HG03521 (cell line): Measurements from ENCODE around the gene XPO4.
"Not testable (repeated sequence)": the region's sequence is repeated elsewhere in the genome, so short reads cannot be mapped to it uniquely, and the experiment has no call there.

Experiments used
- ATAC-seq: cut with Tn5 transposase; IDR thresholded peaks from one replicate; pipeline ENCODE4 v1.9.1; 2021; ENCODE audit warnings: mild to moderate bottlenecking, moderate library complexity; ENCODE audit not compliant: unreplicated experiment

The XPO4 gene

DNA sequence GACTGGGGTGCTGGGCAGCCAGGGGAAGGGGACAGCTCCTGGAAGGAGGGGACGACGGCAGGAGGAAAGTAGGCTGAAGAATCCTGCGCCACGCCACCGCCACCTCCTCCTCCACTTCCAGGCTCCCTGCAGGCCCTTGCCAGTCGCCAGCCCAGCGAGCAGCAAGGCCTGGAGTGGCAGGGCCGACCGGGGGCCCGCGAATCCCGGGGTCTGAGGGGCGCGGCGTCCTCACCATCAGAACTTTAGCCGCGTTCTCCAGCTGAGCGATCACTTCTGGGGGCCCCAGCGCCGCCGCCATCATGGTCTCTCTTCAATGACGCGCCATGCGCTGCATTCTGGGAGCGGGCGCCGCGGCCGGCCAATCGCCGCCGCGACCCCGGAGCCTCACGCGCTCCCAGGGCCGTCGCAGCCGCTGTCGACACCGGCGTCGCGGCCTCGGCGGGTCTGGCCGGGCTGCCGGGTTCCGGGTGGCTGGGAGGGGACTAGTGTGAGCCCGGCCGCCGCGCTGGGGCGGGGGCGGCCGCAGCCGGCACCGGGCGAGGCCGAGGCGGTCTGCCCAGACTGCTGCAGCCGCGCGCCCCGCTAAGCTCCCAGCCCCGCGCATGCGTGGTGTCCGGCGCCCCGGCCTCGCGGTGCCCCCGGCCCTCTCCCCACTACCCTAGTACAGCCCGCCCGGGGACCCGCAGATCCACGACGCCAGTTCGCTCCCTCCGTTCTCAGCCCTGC, at the start of gene XPO4:
Gene XPO4 (minus strand): TSS at position 309 of the 726 bp plus-strand sequence. CDS start 8 bp downstream, at position 301.
- peak; percentile 89 for ATAC-seq

GRCh38 chr13:20948001-20948400, 45.5 kb upstream of the XPO4 start:
- not testable (repeated sequence) for ATAC-seq

- ATAC-seq: no peak
Measured at GRCh38 chr13:20945952-20946383, 43.4 kb upstream of the XPO4 start.

DNA sequence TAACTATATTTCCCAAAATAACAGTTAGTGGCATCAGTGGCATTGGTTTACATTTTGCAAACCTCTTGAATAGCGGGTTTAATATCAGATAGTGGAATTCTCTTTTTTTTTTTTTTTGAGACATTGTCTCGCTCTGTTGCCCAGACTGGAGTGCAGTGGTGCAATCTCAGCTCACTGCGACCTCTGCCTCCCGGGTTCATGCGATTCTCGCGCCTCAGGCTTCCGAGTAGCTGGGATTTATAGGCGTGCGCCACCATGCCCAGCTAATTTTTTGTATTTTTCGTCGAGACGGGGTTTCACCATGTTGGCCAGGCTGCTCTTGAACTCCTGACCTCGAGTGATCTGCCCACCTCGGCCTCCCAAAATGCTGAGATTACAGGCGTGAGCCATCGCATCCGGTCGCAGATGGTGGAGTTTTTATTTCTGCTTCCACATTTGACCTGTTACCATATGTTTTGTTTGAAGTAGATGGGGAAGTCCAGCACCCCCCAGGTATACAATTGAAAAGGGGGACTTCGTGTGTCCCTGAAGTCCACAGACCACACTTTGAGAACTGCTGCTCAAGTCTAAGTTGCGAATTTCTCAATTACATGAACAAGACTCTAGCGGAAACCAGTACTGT, 40.5 kb upstream of the XPO4 start:
- no peak for ATAC-seq

DNA sequence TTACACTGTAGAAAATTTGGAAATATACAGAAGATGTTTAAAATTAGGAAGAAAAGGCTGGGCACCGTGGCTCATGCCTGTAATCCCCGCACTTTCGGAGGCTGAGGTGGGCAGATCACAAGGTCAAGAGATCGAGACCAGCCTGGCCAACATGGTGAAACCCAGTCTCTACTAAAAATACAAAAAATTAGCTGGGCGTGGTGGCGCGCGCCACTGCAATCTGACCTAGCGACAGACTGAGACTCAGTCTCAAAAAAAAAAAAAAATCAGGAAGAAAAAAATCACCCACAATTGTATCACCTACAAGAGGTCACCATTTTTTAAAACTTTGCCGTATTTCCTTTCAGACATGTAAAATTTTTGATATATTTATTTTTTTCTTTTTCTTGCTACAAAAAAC, 38.0 kb upstream of the XPO4 start:
- not testable (repeated sequence) for ATAC-seq

DNA sequence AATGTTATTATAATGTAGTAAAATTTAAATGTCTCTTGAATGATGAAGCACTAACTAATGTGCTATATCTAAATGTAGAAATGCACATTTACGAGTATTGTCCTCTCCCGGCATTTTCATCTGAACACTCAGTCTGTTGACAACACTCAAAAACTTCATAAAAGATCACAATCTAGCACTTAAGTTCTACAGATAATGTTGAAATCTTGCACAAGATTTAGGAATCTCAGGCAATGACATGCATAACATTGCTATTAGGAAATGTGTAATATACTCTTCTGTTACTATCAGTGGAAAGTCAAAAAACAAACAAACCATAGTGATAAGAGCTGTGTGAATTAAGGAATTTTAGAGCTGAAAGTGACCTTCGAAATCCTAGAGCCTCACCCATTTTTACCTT, 37.5 kb upstream of the XPO4 start:
- ATAC-seq: no peak

DNA sequence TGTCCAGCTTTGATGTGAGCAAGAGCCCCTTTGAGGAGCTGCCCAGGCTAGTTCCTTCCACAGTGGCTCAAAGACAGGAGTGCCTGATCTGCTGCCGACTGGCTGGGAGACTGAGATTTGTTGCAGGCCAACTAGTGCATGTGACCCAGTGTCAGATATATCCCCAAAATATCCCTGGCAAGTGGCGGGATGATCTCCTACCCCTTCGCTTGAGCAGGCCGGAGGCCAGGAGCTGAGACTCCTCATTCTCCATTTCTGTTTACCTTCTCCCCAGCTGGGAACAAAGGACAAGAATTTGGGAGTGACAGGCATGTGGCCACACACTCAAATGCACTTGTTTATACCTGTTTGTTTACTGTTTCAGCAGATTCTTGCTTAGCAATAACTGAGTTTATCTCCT, 37.1 kb upstream of the XPO4 start:
- ATAC-seq: no peak

GRCh38 chr13:20938302-20938701, 35.8 kb upstream of the XPO4 start:
- ATAC-seq: no peak

- no peak for ATAC-seq
Measured at GRCh38 chr13:20927596-20928257, 25.2 kb upstream of the XPO4 start.

DNA sequence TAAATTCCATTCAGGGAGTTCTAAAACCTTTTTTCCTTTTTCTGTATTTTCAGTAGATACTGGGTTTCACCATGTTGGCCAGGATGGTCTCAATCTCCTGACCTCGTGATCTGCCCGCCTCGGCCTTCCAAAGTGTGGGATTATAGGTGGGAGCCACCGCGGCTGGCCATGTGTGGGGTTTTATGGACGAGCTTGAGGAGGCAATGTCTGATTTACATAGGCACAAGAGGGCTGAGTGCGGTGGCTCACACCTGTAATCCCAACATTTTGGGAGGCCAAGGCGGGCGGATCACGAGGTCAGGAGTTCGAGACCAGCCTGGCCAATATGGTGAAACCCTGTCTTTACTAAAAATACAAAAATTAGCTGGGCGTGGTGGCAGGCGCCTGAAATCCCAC, 22.8 kb upstream of the XPO4 start:
- not testable (repeated sequence) for ATAC-seq

DNA sequence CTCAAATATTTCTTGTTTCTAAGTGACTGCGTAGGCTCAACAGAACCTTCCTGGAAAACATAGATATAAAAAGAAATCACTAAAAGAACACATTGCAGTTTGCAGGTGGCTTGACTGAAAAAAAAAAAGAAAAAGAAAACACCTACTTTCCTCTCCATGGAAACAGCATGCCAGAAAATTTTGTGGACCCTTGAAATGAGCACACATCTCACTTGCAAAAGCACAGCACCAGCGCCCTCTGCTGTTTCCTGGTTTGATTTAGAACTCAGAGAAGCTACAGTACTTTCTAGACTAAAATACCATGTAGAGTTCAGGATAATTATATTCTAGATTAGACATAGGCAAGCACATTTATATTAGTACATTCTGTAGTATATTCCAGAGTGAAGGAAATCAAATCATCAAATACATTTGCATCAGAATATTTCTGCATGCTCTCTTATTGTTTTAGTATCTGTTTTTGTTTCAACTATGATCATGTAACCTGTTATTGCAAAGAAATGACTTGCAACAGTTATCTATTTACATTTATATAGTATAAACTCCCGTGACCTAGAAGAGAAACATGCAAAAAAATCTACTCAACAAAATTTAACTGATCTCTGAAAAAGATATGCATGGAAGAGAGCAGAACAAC, 22.3 kb upstream of the XPO4 start:
- ATAC-seq: no peak

GRCh38 chr13:20923272-20923671, 20.7 kb upstream of the XPO4 start:
- ATAC-seq: no peak

- no peak for ATAC-seq
Measured at GRCh38 chr13:20921572-20921971, 19.0 kb upstream of the XPO4 start.

- ATAC-seq: not testable (repeated sequence)
Measured at GRCh38 chr13:20915676-20916075, 13.1 kb upstream of the XPO4 start.

- no peak for ATAC-seq
Measured at GRCh38 chr13:20911037-20911436, 8.5 kb upstream of the XPO4 start.

- no peak for ATAC-seq
Measured at GRCh38 chr13:20908714-20909497, 6.4 kb upstream of the XPO4 start.

DNA sequence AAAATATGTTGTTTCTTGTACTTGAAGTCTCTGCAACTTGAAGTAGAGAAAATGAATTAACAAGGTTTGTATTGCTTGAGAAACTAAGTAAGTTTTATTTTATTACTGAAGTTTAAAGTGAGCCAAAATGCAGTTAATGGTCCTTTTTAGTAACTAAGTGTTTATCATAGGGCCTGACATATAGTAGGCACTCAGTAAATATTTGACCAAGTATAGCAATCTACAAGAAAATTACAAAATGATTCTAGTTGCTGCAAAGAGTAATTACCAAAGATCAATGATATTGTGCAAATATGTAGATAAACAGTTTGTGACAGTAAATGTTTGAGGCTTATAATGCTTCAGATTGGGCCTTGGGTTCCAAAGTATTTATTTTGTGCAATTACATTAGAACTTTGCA, 2.4 kb upstream of the XPO4 start:
- ATAC-seq: no peak

DNA sequence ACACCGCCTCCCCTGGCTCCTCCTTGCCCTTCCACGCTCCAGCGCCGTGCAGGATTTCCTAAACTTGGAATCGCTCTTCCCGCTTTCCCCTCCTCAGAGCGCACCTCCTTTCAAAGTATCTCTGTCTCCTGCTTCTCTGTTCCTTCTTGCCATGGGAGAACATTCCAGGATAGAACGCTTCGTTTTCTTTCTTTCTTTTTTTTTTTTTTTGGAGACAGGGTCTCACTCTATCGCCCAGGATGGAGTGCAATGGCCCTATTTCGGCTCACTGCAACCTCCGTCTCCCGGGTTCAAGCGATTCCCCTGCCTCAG, 574 bp upstream of the XPO4 start:
- no peak for ATAC-seq

- ATAC-seq: peak; percentile 24
Measured at GRCh38 chr13:20901668-20902437, 693 bp downstream of the XPO4 start.

DNA sequence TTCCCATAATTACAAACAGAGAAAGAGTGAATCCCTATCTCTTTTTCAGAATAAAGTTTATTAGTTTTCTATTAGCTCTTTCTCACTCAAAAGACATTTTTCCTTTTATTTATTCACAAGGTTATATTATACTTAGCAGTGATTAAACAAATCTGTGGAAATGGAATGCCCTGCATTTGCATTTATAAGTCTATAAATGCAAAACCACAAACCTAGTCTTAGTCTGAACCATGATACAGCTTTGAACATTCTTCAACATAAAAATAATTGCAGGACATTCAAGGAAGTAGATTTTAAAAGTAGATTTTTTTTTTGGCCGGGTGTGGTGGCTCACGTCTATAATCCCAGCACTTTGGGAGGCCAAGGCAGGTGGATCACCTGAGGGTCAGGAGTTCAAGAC, 8.3 kb downstream of the XPO4 start:
- ATAC-seq: no peak
